ENCODE results near the gene CD8A.

The CD8A gene

DNA sequence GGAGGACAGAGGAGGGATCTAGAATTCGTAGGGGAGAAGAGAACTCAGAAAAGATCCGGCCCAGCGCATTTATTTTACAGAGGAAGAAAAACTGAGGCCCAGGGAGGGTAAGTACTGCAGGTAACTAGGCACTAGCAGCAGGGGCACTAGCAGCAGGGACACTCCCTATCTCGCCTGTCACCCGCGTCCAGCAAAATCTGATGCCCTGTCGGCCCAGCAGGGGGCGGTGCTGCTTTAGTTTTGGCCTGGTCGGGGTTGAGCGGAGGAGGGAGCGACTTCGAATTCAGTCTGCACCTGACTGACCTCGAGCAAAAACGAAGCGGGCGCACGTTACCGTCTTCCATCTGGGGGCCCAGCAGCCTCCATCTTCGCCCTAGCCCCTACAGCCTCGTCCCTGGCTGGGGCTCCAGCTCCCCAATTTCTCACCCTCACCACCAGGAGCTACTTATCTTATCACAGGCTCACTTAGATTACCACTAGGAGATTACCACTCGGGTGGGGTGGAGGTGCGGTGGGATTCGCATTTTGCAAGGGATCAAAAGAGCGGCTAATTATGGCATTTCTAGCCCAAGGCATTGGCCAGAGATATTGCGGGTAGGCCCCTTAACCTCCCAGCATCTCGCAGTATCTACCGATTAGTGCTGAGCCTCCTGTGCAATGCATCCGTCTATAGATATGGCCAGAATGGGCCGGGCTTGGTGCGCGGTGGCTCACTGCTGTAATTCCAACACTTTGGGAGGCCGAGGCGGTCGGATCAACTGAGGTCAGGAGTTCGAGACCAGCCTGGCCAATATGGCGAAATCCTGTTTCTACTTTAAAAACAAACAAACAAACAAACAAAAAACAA is 17.8 kb upstream of the CD8A start:
- peak; percentile 74 for DNase-seq

- DNase-seq, result no peak
Observed at GRCh38 chr2:86807468-86808275, 17.0 kb upstream of the CD8A start.

DNA sequence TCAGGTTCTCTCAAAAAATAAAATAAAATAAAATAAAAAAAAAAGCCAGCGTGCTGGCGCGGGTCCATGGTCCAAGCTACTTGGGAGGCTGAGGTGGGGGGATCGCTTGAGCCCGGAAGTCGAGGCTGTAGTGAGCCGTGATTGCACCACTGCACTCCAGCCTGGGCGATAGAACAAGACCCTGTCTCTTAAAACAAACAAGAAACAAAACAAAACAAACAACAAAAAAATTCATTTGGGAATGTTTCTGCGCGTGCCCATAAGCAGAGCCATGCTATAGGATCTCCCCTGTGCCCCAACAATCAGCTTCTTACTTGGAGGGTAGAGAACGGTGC is 16.4 kb upstream of the CD8A start:
- DNase-seq, result no peak

DNA sequence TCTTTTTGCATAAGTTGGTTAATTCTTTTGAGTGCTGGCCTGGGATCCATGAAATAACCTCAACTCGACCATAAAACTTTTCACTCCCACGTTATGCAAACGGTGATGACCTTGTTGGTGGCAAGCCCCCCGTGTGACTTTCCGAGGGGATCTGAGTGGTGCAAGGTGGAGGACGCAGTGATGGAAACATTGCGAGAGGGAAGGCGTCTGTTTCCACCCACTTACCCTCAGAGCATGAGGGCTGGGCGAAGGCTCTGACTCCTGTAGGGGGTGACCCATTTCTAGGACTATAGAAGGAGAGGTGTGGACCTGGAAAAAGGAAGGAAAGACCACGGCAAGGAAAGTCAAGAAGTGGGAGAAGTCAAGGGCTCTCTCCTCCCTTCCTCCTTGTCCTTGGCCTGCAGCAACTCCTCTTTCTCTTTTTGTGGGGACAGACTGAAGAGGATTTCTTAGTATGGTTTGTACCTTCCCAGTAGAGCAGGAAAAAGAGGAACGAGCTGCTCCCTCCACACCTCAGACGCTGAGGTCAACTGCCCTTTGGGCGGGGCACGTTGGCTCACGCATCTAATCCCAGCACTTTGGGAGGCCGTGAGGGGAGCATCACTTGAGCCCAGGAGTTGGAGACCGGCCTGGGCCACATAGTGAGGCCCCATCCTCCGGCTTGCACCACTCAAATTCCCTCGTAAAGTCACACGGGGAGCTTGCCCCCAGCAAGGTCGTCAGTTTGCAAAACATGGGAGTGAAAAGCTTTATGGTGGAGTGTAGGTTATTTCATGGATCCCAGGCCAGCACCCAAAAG is 15.5 kb upstream of the CD8A start:
- DNase-seq, result no peak

GRCh38 chr2:86800856-86801567 is 10.3 kb upstream of the CD8A start:
- no peak for DNase-seq

GRCh38 chr2:86794861-86795260 is 4.1 kb upstream of the CD8A start:
- DNase-seq, result no peak

DNA sequence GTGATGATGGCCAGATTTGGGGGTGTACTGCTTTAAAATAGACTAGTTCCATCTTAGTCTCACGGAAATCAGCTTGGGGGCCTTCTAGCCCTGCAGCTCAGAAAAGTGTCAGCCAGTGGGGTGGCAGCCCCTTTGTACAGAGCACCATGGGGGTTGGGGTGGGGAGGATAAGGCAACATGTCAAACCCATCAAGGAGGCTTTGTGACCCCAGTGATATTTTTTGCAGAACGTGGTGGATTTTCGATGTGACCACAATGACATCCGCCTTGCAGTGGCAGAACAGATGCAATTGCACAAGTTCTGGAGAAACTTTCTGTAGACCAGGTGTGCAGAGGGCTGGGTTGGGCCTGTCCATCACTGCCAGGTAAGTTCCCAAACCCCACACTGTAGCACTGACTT is 3.0 kb upstream of the CD8A start:
- no peak for DNase-seq

DNA sequence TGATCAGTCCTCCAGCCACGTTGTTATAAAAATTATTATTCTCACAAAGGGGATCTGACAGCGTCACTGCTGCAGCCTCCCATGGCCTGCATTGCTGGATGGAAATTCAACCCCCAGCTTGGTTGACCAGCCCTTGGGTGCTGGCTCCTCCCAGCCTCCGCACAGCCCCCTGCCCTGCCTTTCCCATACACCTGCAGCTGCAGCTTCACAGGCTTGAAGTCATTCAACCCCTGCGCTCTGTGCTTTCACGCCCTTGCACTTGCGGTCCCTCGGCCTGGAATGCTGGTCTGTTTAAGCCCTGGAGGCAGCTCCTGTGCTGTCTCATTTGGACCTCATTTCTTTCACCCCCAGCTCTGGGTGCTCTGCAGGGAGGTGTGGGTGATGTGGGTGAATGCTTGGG is 860 bp upstream of the CD8A start:
- no peak for DNase-seq

DNA sequence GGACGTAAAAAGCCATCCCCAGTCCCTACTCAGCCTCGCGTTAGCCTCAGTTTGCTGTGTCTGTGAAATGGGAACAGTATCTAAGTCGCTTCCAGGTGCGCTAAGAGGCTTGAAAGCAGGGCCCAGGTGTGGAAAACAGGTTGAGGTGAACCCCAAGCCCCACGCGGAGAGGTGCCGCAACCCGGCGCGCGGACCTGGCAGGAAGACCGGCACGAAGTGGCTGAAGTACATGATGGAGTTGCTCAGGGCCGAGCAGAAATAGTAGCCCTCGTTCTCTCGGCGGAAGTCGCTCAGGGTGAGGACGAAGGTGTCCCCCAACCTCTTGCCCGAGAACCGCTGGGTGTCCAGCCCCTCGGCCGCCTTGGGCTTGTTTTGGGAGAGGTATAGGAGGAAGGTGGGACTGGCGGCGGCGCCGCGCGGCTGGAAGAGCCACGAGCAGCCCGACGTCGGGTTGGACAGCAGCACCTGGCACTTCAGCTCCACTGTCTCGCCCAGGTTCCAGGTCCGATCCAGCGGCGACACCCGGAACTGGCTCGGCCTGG is 508 bp downstream of the CD8A start:
- no peak for DNase-seq

- no peak for DNase-seq
Observed at GRCh38 chr2:86789687-86790133, 1.0 kb downstream of the CD8A start.

- DNase-seq, result no peak
Observed at GRCh38 chr2:86788881-86789686, 1.6 kb downstream of the CD8A start.

DNA sequence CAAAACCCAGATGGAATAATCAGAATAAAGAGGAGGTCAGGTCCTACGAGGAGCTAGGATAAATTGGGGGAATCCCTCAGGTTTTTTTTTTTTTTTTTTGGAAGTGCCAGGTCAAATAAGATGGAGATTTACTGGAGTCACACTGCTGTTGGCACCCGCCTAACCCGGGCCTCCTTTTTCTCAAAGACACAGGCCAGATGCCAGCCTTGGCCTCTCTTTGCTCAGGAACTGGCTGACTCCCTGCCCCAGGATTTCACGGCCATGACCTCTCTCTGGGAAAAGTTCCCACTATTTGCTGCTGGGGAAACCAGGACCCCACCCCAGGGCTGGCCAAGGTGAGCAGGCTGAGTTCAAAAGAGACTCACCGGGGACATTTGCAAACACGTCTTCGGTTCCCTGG is 2.5 kb downstream of the CD8A start:
- DNase-seq, result no peak

GRCh38 chr2:86787736-86788135 is 3.0 kb downstream of the CD8A start:
- DNase-seq, result no peak

DNA sequence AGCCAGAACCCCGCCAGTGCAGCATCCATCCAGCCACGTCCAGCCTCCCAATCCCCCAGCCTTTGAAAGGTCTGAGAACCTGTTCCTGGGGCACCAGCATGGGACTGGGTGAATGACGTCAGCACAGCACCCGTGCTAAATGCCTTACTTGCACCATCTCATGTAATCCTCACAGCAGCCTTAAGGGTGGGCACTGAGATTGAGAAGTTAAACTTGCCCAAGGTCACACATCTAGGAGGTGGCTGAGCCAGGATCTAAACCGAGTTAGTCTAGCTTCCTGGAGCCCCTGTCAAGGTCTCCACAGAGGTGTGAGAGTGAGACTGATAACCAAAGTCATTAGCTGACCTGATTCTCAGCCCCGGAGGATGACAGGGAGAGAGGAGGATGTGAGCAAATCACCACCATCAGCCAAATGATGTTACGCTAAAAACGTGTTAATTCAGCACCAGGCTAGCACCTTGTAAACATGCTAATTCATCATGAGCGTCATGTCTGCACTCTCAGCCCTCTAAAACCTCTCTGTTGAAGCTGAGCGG is 4.6 kb downstream of the CD8A start:
- DNase-seq, result no peak

GRCh38 chr2:86785456-86785855 is 5.3 kb downstream of the CD8A start:
- DNase-seq, result no peak

- no peak for DNase-seq
Observed at GRCh38 chr2:86783615-86784339, 6.9 kb downstream of the CD8A start.

DNA sequence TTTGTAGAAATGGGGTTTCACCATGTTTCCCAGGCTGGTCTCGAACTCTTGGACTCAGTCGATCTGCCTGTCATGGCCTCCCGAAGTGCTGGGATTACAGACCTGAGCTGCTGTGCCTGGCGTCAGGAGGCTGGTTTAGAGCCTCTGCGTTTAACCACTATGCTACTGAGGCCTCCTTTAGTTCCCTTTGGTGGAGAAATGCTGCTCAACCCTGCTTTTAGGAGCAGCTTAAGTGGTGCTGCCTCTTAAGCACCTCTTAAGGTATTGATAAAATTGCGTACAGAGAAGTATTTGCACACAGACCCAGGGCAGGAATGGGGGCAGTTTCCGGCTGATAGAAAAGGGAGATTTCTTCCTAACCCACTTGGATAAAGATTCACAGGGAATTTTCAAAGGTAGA is 8.0 kb downstream of the CD8A start:
- no peak for DNase-seq

- no peak for DNase-seq
Observed at GRCh38 chr2:86781363-86781762, 9.3 kb downstream of the CD8A start.

- no peak for DNase-seq
Observed at GRCh38 chr2:86779971-86780370, 10.7 kb downstream of the CD8A start.

DNA sequence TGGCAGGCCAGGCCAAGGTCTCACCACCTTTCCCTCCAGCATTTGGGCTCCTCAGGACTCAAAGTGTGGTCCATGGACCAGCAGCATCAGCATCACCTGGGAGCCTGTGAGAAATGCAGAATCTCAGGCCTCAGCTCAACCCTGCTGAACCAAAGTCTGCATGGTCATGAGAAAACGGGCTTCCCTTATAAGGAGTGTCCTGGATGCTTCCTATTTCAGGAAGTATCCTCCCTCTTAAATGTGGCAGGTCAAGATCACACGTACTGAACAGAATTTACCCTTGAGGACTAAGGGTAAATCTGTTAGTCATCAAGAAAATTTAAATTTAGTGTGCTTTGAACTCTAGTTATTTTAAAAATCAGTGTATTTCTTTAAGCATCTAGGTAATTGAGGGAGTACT is 11.8 kb downstream of the CD8A start:
- DNase-seq, result no peak
